SK-N-SH (cell line): Measurements from ENCODE around the gene ARHGEF40. TPM values are rescaled to one million over a fixed set of nuclear protein-coding genes. Genes with fewer than 3 reads are reported as not detected.

Experiments
- CTCF ChIA-PET: fragments of 300-600, 350-600 bp; formaldehyde crosslinking; extraction: SDS; loops from one replicate; lab custom pipeline; 2021; lab: Yijun Ruan, JAX
- POLR2A ChIA-PET: fragments of 350-600 bp; sonication (Branson Sonifier 250); formaldehyde crosslinking; extraction: SDS; loops from one replicate; lab custom pipeline; 2020; ENCODE audit warnings: antibody characterized with exemption, inconsistent platforms; lab: Yijun Ruan, JAX
- DNase-seq: peaks from one replicate; pipeline ENCODE4 v3.0.0; 2012
- H2AFZ ChIP-seq: fragments of 200-600 bp; sonication (generic); 2 replicates; pipeline ENCODE4 v1.8.1; 2016; ENCODE audit warnings: antibody characterized with exemption, mild to moderate bottlenecking, low read depth
- H3F3A ChIP-seq: fragments of 200-600 bp; sonication (generic); replicated peaks from 2 replicates; pipeline ENCODE3; 2016; ENCODE audit warnings: antibody characterized with exemption, mild to moderate bottlenecking; ENCODE audit not compliant: insufficient read depth
- H3K27ac ChIP-seq, 2 experiments: fragments of 200-500 bp in 1 of 2; fragments of 200-600 bp in 1 of 2; sonication (Bioruptor generic) in 1 of 2; sonication (generic), shearing (Covaris generic) in 1 of 2; 2 replicates each; pipeline versions ENCODE4 v1.5.1 to v1.6.1; 2014 to 2016; ENCODE audit warnings: low read depth in 2 of 2, inconsistent platforms in 1 of 2, low read length in 1 of 2, mild to moderate bottlenecking in 1 of 2, mixed read lengths in 1 of 2
- H3K27me3 ChIP-seq: fragments of 200-600 bp; sonication (generic), shearing (Covaris generic); 2 replicates; pipeline ENCODE4 v1.6.1; 2016; ENCODE audit warnings: mixed run types; ENCODE audit not compliant: insufficient read depth
- H3K36me3 ChIP-seq, 2 experiments: fragments of 200-500 bp in 1 of 2; fragments of 200-600 bp in 1 of 2; sonication (Bioruptor generic) in 1 of 2; sonication (generic) in 1 of 2; replicated peaks in 1 of 2; 2 replicates each; pipeline versions ENCODE3 to v1.5.1; 2014 to 2016; ENCODE audit warnings: low read length in 1 of 2, mild to moderate bottlenecking in 1 of 2; ENCODE audit not compliant: insufficient read depth in 2 of 2, control insufficient read depth in 1 of 2
- H3K4me1 ChIP-seq, 2 experiments: fragments of 200-500 bp in 1 of 2; fragments of 200-600 bp in 1 of 2; sonication (Bioruptor generic) in 1 of 2; sonication (generic), shearing (Covaris generic) in 1 of 2; 2 replicates each; pipeline versions ENCODE4 v1.5.1 to v1.6.1; 2014 to 2016; ENCODE audit warnings: low read depth in 1 of 2, low read length in 1 of 2, mixed run types in 1 of 2; ENCODE audit not compliant: insufficient read depth in 2 of 2, control insufficient read depth in 1 of 2
- H3K4me2 ChIP-seq: fragments of 200-600 bp; sonication (generic), shearing (Covaris generic); 2 replicates; pipeline ENCODE4 v1.6.1; 2017; ENCODE audit warnings: mixed run types
- H3K4me3 ChIP-seq, 2 experiments: fragments of 200-500 bp in 1 of 2; fragments of 200-600 bp in 1 of 2; sonication (Bioruptor generic) in 1 of 2; sonication (generic), shearing (Covaris generic) in 1 of 2; 2 replicates each; pipeline versions ENCODE4 v1.5.1 to v1.8.1; 2014 to 2016; ENCODE audit warnings: low read depth in 2 of 2, inconsistent platforms in 1 of 2, low read length in 1 of 2, mild to moderate bottlenecking in 1 of 2, mixed read lengths in 1 of 2, moderate library complexity in 1 of 2
- H3K79me2 ChIP-seq: fragments of 200-600 bp; sonication (generic); 2 replicates; pipeline ENCODE4 v1.8.1; 2017; ENCODE audit warnings: mild to moderate bottlenecking; ENCODE audit not compliant: insufficient read depth
- H3K9ac ChIP-seq: fragments of 200-600 bp; sonication (generic); 2 replicates; pipeline ENCODE4 v1.6.1; 2017; ENCODE audit warnings: mixed run types
- H3K9me2 ChIP-seq: fragments of 200-600 bp; sonication (generic); 2 replicates; pipeline ENCODE4 v1.6.1; 2017; ENCODE audit warnings: mixed run types
- H3K9me3 ChIP-seq: fragments of 200-600 bp; sonication (generic); 2 replicates; pipeline ENCODE4 v1.6.1; 2017; ENCODE audit warnings: mixed run types, mild to moderate bottlenecking, moderate library complexity
- H4K20me1 ChIP-seq: fragments of 200-600 bp; sonication (generic); 2 replicates; pipeline ENCODE4 v1.6.1; 2017; ENCODE audit warnings: mild to moderate bottlenecking, mixed run types; ENCODE audit not compliant: insufficient read depth
- CHD2 ChIP-seq: fragments of 150-350 bp; IDR thresholded peaks from 2 replicates; pipeline ENCODE4 v1.6.1; 2018; ENCODE audit warnings: low read length; ENCODE audit not compliant: partially characterized antibody
- CTCF ChIP-seq: fragments of 200-600 bp; sonication (generic); IDR thresholded peaks from 2 replicates; pipeline ENCODE4 v1.6.1; 2017; ENCODE audit warnings: antibody characterized with exemption, mild to moderate bottlenecking, moderate library complexity
- FOSL2 ChIP-seq: IDR thresholded peaks from 2 replicates; pipeline ENCODE4 v1.4.0; 2012; ENCODE audit warnings: low read depth, mild to moderate bottlenecking, moderate library complexity, borderline replicate concordance
- FOXM1 ChIP-seq: IDR thresholded peaks from 2 replicates; pipeline ENCODE4 v1.4.0; 2012; ENCODE audit warnings: low read depth, mild to moderate bottlenecking
- GATA2 ChIP-seq: sonication (generic); formaldehyde crosslinking; IDR thresholded peaks from 2 replicates; pipeline ENCODE4 v1.5.0; 2020; ENCODE audit warnings: mild to moderate bottlenecking, missing genetic modification reagents
- IRF3 ChIP-seq: fragments of 150-350 bp; IDR thresholded peaks from 2 replicates; pipeline ENCODE4 v1.6.1; 2016; ENCODE audit warnings: mild to moderate bottlenecking, low read depth, low read length
- NRF1 ChIP-seq: IDR thresholded peaks from 2 replicates; pipeline ENCODE4 v1.6.1; 2012; ENCODE audit warnings: low read depth, mild to moderate bottlenecking, low read length
- POLR2AphosphoS5 ChIP-seq: IDR thresholded peaks from 2 replicates; pipeline ENCODE4 v1.6.1; 2012; ENCODE audit warnings: low read depth, low read length
- RAD21 ChIP-seq: IDR thresholded peaks from 2 replicates; pipeline ENCODE4 v1.6.1; 2012; ENCODE audit warnings: mild to moderate bottlenecking, low read length
- RCOR1 ChIP-seq: fragments of 150-350 bp; IDR thresholded peaks from 2 replicates; pipeline ENCODE4 v1.6.1; 2017; ENCODE audit warnings: antibody characterized with exemption, low read length
- REST ChIP-seq: IDR thresholded peaks from 2 replicates; pipeline ENCODE4 v1.6.1; 2012; ENCODE audit warnings: mild to moderate bottlenecking, low read depth, low read length, moderate library complexity
- SIN3A ChIP-seq: IDR thresholded peaks from 2 replicates; pipeline ENCODE4 v1.6.1; 2012; ENCODE audit warnings: low read depth, mild to moderate bottlenecking, low read length, moderate library complexity, borderline replicate concordance
- SMC3 ChIP-seq: IDR thresholded peaks from 2 replicates; pipeline ENCODE4 v1.6.1; 2012; ENCODE audit warnings: low read depth, low read length, improper control_type of control experiment
- TCF12 ChIP-seq: IDR thresholded peaks from 2 replicates; pipeline ENCODE4 v1.4.0; 2012
- TEAD4 ChIP-seq: IDR thresholded peaks from 2 replicates; pipeline ENCODE4 v1.4.0; 2012; ENCODE audit warnings: mild to moderate bottlenecking, borderline replicate concordance; ENCODE audit not compliant: insufficient read depth
- USF1 ChIP-seq: IDR thresholded peaks from 2 replicates; pipeline ENCODE4 v1.4.0; 2012; ENCODE audit warnings: low read depth, borderline replicate concordance
- ZBTB33 ChIP-seq: IDR thresholded peaks from 2 replicates; pipeline ENCODE4 v1.4.0; 2012; ENCODE audit warnings: low read depth, borderline replicate concordance
- WGBS: methylation state at CpG from one replicate; pipeline ENCODE4 v1.1.6; 2017; ENCODE audit warnings: low lambda C conversion rate; 5-methylcytosine and 5-hydroxymethylcytosine counted together
- polyA plus RNA-seq, 3 experiments: library from polyadenylated mRNA; depleted of rRNA; stranded (reverse); fragments of >200 nt; gene quantifications; 2 replicates each; pipeline ENCODE4 v1.2.3, GENCODE V29; 2012

The ARHGEF40 gene
- polyA plus RNA-seq, 1 of the 3 experiments (the other 2 are of a cell fraction) = 58.8 TPM

- H3K36me3 ChIP-seq = no peaks in the 10 kb centered on the region
- no peak overlapping the region for H3K27ac ChIP-seq
- CTCF ChIA-PET = interaction anchor here (1.1 to 4.9 kb wide), 6 partner anchors 12 to 487 kb away, joined by 4 to 43 read pairs (median 6); no protein-coding TSS in a partner anchor
- H3K27me3 ChIP-seq = peaks cover 24% of the 10 kb centered on the region; the same call in 1 of the 2 replicates
- no peaks in the 10 kb centered on the region for H3K9me3 ChIP-seq
- H4K20me1 ChIP-seq = no peaks in the 10 kb centered on the region
- WGBS = 61% methylated on average over 3 of the region's 3 CpGs
- H3F3A ChIP-seq = no peaks in the 10 kb centered on the region
- POLR2A ChIA-PET = no interaction called here
- H3K9me2 ChIP-seq = no peaks in the 10 kb centered on the region
- H3K4me2 ChIP-seq = no peak overlapping the region
- no peaks in the 10 kb centered on the region for H3K79me2 ChIP-seq
- no peak overlapping the region for H3K9ac ChIP-seq
- H3K4me1 ChIP-seq = peaks cover 0 to 10% of the 10 kb centered on the region in 2 experiments; a peak in 1 of 4 replicates
- H3K4me3 ChIP-seq = no peak overlapping the region
- H2AFZ ChIP-seq = no peak overlapping the region
- TF ChIP-seq SIN3A = no peak
- TF ChIP-seq IRF3 = no peak
- no peak for TF ChIP-seq POLR2AphosphoS5
- TF ChIP-seq TCF12 = no peak
- TF ChIP-seq RAD21 = no peak
- TF ChIP-seq NRF1 = no peak
- no peak for TF ChIP-seq REST
- TF ChIP-seq FOSL2 = no peak
- no peak for TF ChIP-seq CTCF
- no peak for TF ChIP-seq USF1
- no peak for TF ChIP-seq TEAD4
- no peak for TF ChIP-seq FOXM1
- TF ChIP-seq SMC3 = no peak
- TF ChIP-seq RCOR1 = no peak
- TF ChIP-seq GATA2 (CRISPR knock-in tag) = no peak
- TF ChIP-seq CHD2 = no peak
- no peak for TF ChIP-seq ZBTB33
- DNase-seq = no peak
Measured at GRCh38 chr14:21026988-21027315, 43.2 kb upstream of the ARHGEF40 start.
